GM20000 (cell line): Measurements from ENCODE around the gene DCAF10.
"Not testable (repeated sequence)": the region's sequence is repeated elsewhere in the genome, so short reads cannot be mapped to it uniquely, and the experiment has no call there.

Source experiments
- DNase-seq: peaks from one replicate; pipeline ENCODE4 v3.0.0; 2012; ENCODE audit warnings: low spot score
- CTCF ChIP-seq: IDR thresholded peaks from 2 replicates; pipeline ENCODE4 v1.5.1; 2012; ENCODE audit warnings: mild to moderate bottlenecking, control low read depth; ENCODE audit errors: extremely low read depth, missing control alignments

Gene DCAF10

GRCh38 chr9:37760416-37761161 lies 40.0 kb upstream of the DCAF10 start:
- no peak for DNase-seq

GRCh38 chr9:37761511-37761910 lies 39.1 kb upstream of the DCAF10 start:
- no peak for TF ChIP-seq CTCF
- DNase-seq = no peak

More at GRCh38 chr9:37760416-37761161, 40.0 kb upstream of the DCAF10 start:
- TF ChIP-seq CTCF = no peak

GRCh38 chr9:37765263-37765662 lies 35.3 kb upstream of the DCAF10 start:
- DNase-seq = not testable (repeated sequence)

- no peak for DNase-seq
- no peak for TF ChIP-seq CTCF
These were observed 31.3 kb upstream of the DCAF10 start for GRCh38 chr9:37769306-37769705.

GRCh38 chr9:37769995-37770394 lies 30.6 kb upstream of the DCAF10 start:
- no peak for TF ChIP-seq CTCF
- DNase-seq = no peak

- no peak for DNase-seq
- TF ChIP-seq CTCF = no peak
These were observed 25.2 kb upstream of the DCAF10 start for GRCh38 chr9:37775216-37775919.

GRCh38 chr9:37776328-37776727 lies 24.3 kb upstream of the DCAF10 start:
- no peak for TF ChIP-seq CTCF
- DNase-seq = no peak
